ENCODE measurements around the gene RNF213.
"Not testable (repeated sequence)": the region's sequence is repeated elsewhere in the genome, so short reads cannot be mapped to it uniquely, and the experiment has no call there.

Gene RNF213

GRCh38 chr17:80253631-80254395 is 6.8 kb upstream of the RNF213 start:
- DNase-seq = no peak

DNA sequence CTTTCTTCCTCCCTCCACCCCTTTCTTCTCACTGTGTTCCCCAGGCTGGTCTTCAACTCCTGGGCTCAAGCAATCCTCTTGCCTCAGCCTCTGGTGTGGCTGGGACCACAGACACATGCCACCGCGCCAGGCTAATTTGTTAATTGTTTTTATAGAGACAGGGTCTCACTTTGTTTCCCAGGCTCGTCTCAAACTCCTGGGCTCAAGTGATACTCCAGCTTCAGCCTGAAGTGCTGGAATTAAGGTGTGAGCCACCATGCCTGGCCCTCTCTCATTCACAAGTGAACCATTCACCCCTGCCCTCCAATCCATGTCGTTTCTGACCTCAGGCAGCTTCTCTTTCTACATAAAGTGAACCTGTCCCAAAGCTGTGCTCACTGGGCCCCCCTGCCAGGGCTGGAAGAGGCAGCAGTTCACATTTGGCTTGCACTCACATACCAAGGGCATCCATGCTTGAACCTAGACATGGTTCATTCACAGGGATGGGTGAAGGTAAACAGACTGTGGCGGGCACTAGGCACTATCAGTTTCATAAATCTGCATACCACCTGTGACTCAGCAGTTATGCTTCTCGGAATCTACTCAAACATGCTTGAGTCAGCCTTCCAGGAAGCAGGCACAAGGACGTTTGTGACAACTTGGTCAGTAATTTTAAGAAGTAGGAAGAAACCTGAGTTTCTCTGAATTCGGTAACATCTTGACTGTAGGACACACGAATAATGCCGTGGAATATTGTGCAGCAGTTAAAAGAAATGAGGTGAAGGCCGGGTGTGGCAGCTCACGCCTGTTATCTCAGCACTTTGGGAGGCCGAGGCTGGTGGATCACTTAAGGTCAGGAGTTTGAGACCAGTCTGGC is 6.0 kb upstream of the RNF213 start:
- peak; percentile 87 for DNase-seq

- no peak for DNase-seq
These were observed 4.7 kb upstream of the RNF213 start for GRCh38 chr17:80256034-80256350.

GRCh38 chr17:80257716-80258213 is 2.9 kb upstream of the RNF213 start:
- DNase-seq = no peak

- DNase-seq = not testable (repeated sequence)
These were observed 2.4 kb upstream of the RNF213 start for GRCh38 chr17:80258296-80258695.

GRCh38 chr17:80259457-80260068 is 1.1 kb upstream of the RNF213 start:
- no peak for DNase-seq

DNA sequence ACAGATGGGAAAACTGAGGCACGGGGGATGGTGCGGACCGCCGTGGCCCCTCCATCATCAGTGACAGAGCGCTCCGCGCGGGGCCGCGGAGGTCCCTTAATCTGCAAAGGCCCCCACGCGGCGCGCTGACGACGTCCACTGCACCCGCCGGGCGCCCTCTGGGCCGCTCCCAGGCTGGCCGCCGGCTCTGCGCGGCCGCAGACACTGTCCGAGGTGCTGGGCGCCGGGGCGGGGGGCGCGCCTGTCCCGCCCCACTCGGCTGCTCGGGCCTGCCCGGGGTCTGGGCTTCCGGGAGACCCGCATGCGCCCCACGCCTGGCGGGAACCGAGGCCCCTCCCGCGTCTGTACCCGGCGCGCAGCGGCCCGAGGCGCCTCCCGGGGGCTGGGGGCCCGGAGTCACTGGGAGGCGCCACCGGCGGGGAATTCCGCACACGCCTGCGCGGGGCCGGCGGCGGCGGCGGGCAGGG is 550 bp upstream of the RNF213 start:
- peak; percentile 87 for DNase-seq

DNA sequence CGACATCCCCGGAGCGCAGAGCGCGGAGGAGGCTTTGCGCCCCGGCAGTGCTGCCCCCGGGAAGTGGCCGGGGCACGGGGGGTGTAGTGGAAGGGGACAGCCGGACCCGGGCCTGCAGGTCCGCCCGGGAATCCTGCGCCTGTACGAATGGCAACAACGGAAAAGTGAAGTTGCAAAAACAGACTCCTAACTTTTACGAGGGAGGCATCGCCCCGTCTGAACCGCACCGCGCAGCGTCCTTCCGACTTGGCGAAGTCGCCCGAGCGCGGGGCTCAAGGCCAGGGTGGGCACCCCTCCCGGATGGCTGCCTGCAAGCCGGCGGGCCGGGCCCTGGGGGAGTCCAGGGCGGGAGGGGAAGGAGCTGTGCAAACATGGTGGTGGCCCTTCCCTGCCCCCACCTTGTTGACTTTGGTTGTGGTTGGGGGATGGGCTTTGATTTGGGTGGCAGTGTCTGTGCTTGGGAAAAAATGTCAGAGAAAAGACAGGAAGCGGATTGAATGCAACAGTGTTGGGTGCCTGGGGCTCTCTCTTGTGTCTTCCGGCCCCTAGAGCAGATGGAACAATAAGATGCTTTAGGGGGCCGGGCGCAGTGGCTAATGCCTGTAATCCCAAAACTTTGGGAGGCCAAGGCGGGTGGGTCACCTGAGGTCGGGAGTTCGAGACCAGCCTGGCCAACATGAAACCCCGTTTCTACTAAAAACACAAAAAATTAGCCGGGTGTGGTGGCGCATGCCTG is 675 bp downstream of the RNF213 start:
- DNase-seq = peak; percentile 85

DNA sequence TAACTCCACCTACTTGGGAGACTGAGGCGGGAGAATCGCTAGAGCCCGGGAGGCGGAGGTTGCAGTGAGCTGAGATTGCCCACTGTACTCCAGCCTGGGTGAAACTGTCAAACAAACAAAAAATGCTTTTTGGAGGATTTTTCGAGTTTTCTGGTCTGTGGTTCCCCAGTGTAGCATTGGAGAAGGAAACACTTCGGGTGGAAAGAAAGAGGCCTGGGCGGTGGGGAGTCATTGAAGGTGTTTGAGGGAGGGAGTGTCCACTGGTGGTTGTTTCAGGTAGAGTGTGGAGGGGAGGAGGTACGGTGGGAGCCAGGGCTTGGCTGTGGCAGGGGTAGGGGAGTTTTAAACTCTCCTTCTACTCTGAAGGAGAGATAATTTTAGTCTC is 1.2 kb downstream of the RNF213 start:
- no peak for DNase-seq

DNA sequence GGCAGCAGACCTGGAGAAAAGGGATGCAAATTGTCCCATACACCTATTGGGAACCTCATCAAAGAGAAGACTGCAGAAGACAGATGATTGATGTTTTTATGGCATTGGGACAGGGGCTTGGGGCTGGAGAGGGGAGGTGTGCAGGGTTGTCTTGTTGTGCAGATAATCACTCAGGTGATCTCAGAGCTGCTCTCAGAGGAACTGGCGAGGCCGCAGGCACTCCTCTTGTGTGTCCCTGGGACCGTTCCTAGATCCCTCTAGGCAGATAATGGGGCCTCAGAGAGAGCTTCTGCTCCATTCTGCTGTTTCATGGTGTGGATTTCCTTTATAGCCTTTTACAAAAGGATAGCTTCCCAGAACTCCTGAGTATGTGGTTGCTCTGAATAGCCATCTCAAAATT is 1.6 kb downstream of the RNF213 start:
- DNase-seq = no peak

DNA sequence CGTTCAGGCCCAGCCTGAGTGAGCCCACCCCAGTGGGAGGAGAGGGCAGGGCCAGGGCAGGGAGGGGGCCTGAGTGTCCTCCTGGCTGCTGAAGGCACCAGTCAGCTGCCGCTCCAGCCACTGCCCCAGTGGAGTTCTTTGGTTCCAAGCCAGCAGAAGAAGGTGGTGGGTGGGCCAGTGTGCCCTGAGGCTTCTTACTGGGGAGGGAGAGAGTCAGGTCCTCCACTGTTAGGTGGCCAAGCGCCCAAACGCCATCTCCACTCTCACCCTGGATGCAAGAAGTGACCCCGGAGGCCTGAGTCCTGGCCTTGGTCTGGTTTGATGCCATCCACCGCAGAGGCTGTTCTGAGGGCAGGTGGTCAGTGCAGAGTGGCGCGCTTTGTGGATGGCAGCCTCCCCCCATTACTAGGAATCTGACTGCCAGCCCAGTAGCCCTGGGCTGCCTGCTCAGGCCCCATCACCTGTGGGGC is 2.2 kb downstream of the RNF213 start:
- DNase-seq = no peak

GRCh38 chr17:80263253-80264204 is 2.9 kb downstream of the RNF213 start:
- DNase-seq = peak; percentile 91

GRCh38 chr17:80264205-80265075 is 3.8 kb downstream of the RNF213 start:
- DNase-seq = peak; percentile 62

- DNase-seq = peak; percentile 76
These were observed 4.8 kb downstream of the RNF213 start for GRCh38 chr17:80265205-80266068.

GRCh38 chr17:80267391-80267790 is 6.7 kb downstream of the RNF213 start:
- DNase-seq = no peak

- no peak for DNase-seq
These were observed 7.8 kb downstream of the RNF213 start for GRCh38 chr17:80268427-80268826.

- DNase-seq = no peak
These were observed 8.8 kb downstream of the RNF213 start for GRCh38 chr17:80269405-80269807.

DNA sequence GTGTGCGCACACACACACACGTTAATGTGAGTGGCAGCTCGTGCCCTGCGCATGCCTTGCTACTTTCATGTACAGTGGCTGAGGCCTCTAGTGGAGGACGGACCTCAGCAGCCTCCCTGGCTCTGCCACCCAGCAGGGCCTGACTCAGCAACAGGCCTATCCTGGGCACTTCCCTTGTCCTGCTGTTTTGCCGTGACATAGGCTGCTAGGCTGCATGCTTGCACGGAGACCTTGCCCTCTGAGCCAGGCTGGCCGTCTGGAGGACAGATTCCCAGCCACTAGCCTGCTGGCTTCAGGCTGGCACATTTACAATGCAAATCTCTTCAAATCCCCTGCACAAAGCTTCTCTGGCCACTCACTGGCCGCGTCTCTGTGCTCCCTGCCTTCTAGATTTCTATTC is 9.5 kb downstream of the RNF213 start:
- DNase-seq = no peak

DNA sequence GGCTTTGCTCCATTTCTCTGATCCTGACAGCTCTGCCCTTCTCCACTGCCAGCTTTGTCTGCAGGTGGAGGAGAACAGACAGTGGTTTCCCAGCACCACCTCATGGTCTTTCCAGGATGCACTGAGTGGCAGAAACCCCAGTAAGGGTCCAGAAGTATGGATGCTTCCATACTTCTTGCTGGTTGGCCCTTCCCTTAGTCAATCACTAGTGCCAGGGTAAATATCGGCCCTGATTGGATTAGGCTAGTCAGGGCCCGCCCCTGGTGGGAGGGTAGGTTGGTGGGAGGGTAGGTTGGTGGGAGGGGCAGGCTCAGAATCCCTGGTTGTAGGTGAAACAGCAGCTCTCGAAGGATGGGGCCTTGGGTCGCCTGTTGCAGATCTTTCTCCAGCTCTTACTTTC is 10.2 kb downstream of the RNF213 start:
- DNase-seq = peak; percentile 47
